NCI-H128 (cell line): ENCODE data around the gene LMBR1.
"Not testable (repeated sequence)": the region's sequence is repeated elsewhere in the genome, so short reads cannot be mapped to it uniquely, and the experiment has no call there.

ENCODE experiments used
- DNase-seq: peaks from one replicate; lab custom pipeline; 2025; ENCODE audit not compliant: unreplicated experiment; lab: John Stamatoyannopoulos, UW

LMBR1 gene

GRCh38 chr7:156759579-156760202 lies 133.3 kb downstream of the LMBR1 start:
- DNase-seq: no peak

- DNase-seq: no peak
These were observed 133.8 kb downstream of the LMBR1 start for GRCh38 chr7:156759143-156759542.

- DNase-seq: no peak
These were observed 138.8 kb downstream of the LMBR1 start for GRCh38 chr7:156754201-156754600.

GRCh38 chr7:156753630-156754029 lies 139.4 kb downstream of the LMBR1 start:
- no peak for DNase-seq

GRCh38 chr7:156753229-156753560 lies 139.8 kb downstream of the LMBR1 start:
- no peak for DNase-seq

- no peak for DNase-seq
These were observed 140.4 kb downstream of the LMBR1 start for GRCh38 chr7:156752367-156753228.

- DNase-seq: no peak
These were observed 141.7 kb downstream of the LMBR1 start for GRCh38 chr7:156751319-156751718.

- no peak for DNase-seq
These were observed 145.3 kb downstream of the LMBR1 start for GRCh38 chr7:156747718-156748117.

- no peak for DNase-seq
These were observed 146.1 kb downstream of the LMBR1 start for GRCh38 chr7:156746891-156747290.

- no peak for DNase-seq
These were observed 153.4 kb downstream of the LMBR1 start for GRCh38 chr7:156739596-156739995.

GRCh38 chr7:156735851-156736250 lies 157.1 kb downstream of the LMBR1 start:
- DNase-seq: no peak

- no peak for DNase-seq
These were observed 159.3 kb downstream of the LMBR1 start for GRCh38 chr7:156733638-156734037.

GRCh38 chr7:156732091-156732625 lies 160.8 kb downstream of the LMBR1 start:
- DNase-seq: no peak

- no peak for DNase-seq
These were observed 161.3 kb downstream of the LMBR1 start for GRCh38 chr7:156731651-156732050.

GRCh38 chr7:156725936-156726335 lies 167.0 kb downstream of the LMBR1 start:
- DNase-seq: no peak

- no peak for DNase-seq
These were observed 167.9 kb downstream of the LMBR1 start for GRCh38 chr7:156725073-156725472.

- no peak for DNase-seq
These were observed 170.7 kb downstream of the LMBR1 start for GRCh38 chr7:156722043-156722826.

- DNase-seq: no peak
These were observed 189.1 kb downstream of the LMBR1 start for GRCh38 chr7:156703773-156704482.

- DNase-seq: no peak
These were observed 189.8 kb downstream of the LMBR1 start for GRCh38 chr7:156703209-156703608.

- no peak for DNase-seq
These were observed 190.6 kb downstream of the LMBR1 start for GRCh38 chr7:156702399-156702798.

GRCh38 chr7:156701787-156702186 lies 191.2 kb downstream of the LMBR1 start:
- DNase-seq: not testable (repeated sequence)
